Fibroblast of skin of left quadriceps (primary cell): ENCODE data around the gene NFILZ.
A peak's percentile ranks its signal among the peaks of the same experiment; 100 is the strongest.

ENCODE experiments used
- DNase-seq, 2 experiments: peaks; one replicate each; pipeline ENCODE4 v3.0.0-alpha.2; 2013; ENCODE audit warnings: low read depth in 2 of 2

Gene NFILZ

DNA sequence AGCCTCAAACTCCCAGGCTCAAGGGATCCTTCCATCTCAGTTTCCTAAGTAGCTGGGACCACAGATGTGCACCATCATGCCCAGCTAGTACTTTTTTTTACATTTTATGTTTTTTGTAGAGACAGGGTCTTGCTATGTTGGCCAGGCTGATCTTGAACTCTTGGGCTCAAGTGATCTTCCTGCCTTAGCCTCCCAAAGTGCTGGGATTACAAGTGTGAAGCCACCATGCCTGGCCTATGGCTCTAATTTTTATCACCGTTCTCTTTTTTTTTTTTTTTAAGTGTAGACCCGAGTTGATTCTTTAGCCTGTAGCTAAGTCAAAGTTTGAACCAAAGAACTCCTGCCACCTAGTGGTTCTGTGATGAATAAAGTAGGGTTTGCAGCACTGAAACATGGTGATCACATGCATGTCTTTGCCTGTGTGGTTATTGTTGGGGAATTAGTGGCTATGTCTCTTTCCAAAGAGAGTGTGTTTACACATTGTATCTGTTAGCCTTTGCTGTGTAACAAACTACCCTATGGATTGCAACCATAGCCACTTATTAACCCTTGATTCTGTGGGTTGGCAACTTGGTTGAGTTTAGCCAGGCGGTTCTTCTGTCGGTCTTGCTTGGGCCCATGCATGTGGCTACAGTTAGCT, 11.6 kb downstream of the NFILZ start:
- DNase-seq, result peak in 1 of 2 experiments; percentile 27

DNA sequence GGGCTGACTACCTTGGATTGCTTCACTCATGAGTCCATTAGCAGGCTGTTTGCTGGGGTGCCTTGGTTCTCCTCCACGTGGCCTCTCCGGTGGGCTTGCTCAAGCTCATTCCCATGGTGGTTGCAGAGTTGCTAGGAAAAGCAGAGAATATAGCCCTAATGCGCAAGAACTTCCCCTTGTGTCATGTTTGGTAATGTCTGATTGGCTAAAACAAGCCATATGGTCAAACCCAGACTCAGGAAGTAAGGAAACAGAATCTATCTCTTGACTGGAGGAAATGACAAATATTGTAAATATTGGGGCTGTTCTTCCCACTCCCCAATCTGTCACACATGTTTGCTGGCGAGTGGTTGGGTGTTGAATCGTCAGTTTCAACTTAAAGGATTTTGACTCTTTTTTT, 12.1 kb downstream of the NFILZ start:
- DNase-seq, result no peak

DNA sequence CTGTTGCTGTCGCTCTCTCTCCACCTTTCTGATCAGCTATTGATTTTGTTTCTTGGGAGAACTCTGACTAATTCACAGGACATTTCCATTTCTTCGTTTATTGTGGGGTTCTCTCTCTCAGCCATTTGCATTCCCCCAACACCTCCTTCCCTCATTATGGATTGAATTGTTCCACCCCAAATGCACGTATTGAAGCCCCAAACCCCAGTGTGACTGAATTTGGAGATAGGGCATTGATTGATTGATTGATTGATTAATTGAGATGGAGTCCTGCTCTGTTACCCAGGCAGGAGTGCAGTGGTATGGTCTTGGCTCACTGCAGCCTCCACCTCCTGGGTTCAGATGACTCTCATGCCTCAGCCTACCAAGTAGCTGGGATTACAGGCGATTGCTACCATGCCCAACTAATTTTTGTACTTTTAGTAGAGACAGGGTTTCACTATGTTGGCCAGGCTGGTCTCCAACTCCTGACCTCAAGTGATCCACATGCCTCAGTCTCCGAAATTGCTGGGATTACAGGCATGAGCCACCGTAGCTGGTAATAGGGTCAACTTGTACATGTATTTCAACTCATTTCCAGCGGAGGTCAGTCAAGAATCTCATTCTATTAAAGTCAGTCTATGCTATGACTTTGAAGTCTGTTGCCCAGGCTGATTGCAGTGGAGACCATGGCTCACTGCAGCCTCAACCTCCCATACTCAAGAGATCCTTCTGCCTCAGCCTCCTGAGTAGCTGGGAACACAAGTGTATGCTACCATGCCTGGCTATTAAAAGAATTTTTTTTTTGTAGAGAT, 13.6 kb downstream of the NFILZ start:
- DNase-seq, result no peak

DNA sequence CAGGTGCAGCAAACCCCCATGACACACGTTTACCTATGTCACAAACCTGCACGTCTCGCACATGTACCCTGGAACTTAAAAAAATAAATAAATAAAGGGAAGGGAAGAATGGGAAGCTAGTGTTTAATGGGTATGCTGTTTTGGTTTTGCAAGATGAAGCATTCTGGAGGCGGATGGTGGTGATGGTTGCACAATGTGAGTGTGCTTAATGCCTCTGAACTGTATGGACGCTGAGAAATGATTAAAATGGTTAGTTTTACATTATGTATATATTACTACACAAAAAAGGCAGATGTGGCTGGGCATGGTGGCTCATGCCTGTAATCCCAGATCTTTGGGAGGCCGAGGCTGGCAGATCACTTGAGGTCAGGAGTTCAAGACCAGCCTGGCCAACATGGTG, 17.8 kb downstream of the NFILZ start:
- no peak for DNase-seq

DNA sequence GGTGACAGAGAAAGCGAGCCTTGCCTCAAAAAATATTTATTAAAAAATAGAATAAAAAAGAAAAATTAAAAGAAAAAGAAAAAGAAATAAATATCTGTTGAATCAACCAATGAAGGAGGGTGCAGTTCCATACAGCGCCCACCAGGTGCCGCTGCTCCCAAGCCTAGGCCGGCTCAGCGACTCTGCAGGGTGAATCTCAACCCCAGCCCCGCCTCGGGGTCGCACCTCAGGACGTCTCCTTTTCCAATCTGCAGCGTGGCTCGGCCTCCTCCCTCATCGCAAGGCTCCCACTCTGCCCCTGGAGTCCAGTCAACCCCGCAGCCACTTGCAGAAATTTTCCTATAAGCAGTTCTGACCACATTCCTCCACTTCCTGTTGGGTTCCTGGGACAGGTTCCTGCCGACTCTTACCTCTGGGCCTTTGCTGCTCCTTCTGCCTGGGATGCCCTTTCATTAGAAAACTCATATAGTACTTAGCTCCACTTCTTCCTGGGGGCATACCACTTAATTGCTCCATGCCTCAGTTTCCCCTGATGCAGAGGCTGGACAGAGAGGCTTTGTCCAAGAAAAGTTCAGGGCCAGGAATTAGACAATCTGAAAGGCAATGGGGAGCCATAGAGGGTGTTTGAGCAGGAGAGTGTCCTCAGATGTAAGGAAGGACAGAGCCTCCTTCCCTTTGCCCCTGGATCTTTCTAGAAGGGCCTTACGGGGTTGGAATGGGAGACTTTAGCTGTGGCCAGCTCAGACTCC, 24.3 kb downstream of the NFILZ start:
- no peak for DNase-seq

DNA sequence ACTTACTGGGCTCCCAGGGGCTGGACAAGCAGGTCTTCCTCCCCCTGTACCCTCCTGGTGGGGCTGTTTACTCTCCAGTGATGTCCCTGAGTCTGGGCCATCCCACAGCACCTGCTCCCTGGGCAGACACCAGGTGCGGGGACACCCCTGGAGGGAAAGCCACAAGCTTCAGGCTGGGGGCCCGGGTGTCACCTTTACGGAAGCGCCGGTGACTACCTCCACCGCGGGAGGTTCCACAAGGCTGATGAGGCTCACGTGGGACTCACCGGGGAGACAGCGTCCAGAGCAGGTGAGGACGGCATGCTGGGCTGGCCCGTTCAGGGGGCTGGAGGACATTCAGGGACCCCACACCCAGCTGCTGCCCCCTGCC, 24.9 kb downstream of the NFILZ start:
- no peak for DNase-seq

DNA sequence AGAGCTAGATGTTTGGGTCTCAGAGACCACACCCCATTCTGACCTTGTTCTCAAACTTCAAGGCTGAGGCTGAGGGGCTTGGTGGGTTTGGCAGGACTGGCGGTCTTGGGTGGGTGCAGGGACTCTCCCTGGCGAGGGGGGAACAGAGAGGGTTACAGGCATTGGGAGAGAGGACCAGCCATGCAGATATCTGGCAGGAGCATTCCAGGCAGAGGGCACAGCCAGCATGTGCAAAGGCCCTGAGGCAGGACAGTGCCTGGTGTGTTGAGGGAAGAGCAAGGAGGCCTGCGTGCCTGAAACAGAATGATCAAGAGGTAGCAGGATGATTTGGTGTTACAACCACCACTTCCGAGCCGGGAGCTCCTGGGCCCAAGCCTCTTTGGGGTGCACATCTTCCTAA, 27.4 kb downstream of the NFILZ start:
- no peak for DNase-seq

DNA sequence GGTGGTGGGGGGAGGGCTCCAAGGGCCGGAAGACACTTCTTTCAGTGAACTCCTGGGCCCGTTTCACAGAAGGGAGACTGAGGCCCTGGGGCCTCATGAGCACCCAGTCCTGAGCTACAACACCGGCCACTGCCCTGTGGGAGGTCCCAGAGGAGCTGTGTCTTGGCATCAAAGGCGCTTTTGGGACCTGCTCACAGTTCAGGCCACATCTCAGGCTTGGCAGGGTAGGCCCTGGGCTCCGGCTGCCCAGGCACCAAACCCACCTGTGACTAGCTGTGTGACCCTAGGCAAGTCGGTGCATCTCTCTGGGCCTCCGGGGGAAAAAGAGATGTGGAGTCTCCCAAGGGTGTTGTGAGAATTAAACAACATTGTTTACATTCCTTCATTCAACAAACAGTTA, 29.5 kb downstream of the NFILZ start:
- DNase-seq, result no peak

DNA sequence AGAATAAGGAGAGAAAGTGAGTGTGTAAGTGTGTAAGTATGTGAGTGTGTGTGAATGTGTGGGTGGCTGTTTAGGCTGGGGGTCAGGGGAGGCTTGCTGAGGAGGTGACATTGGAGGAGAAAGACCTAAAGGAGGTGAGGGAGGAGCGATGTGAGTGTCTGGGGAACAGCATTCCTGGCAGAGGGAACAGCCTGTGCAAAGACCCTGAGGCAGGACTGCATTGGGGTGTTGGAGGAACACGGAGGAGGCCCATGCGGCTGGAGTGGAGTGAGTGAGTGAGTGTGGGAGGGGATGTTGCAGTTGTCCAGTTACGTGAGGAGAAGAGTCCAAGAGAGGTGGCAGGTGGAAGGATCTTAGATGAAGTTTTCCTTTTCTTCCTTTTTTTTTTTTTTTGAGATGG, 31.8 kb downstream of the NFILZ start:
- DNase-seq, result no peak

DNA sequence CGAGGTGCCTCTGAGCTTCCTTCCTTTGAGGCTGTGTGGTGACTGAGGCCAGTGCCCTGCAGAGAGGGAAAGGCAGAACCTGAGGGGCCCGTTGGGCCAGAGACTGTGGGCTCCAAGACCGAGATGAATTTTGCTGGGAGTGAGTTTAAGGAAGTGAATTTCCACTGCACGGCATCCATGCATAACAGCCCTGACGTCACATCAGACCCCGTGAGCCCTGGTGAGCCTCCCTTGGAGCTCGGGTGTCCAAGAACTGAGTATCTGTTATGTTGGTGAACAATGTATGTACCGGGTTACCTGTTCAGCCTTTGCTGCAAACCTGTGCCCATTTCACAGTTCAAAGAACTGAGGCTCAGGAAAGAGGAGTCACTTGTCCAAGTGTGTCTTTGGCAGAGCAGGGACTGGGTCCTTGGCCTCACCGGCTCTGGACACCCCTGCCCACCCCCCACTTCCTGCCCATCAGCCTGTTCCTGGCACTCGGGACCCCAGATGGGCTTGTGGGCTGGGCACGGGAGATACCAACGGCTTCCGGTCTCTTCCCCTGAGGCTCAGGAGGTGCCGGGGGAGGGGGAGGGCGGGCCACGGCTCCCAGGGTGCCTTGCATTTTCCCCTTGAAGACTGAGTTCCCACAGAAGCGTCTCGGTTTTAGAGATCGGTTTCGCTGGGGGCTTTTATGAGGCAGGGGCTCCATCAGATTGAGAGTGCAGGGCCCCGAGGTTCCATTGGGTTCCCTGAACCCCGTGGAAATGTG, 33.7 kb downstream of the NFILZ start:
- DNase-seq, result no peak

DNA sequence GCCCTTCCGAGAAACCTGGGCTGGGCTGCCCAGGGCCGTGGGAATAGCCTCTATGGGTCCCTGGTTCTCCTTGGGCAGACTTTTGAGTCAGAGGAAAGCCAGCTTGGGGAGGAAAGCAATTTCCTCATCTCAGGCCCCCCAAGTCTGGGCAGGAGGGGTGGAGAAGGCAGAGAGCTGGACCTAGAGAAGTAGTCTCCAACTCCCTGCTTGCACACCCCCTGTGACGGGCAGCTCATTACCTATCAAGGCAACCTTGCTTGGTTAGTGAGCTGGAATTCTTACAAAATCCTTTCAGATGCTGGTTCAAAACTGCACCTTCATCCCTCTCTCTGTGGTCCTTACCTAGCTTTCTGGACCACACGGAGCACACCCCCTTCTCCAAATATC, 34.2 kb downstream of the NFILZ start:
- DNase-seq, result no peak

DNA sequence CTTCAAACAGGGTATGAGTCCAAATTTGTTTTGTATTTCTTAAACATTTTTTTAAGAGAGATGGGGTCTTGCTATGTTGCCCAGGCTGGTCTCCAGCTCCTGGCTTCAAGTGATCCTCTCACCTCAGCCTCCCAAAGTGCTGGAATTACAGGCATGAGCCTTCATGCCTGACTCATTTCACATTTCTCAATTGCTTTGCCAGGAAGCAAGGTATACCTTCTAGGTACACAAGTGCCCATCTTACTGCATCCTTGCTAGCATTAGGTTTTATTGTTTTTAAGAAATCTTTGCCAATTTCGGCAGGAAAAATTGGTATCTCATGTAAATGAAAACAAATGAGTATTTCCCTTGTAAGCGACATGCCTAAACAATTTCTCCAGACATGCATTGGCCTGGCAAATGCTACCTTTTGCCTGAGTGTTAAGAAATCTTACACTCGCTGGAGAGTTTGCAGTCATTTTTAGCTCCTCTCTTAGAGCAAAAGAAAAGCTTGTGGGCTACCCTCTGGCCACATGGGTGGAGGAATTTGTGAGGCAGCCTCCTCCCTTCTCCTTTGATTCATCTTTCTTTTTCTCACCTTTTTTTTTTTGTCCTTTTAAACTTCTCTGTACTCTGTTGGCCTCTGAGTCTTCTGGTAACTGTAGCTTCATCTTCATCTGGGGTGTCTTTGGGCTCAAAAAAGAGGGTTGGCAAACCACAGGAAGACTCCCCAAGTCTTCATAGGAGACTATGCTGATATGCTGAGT, 35.2 kb downstream of the NFILZ start:
- no peak for DNase-seq

DNA sequence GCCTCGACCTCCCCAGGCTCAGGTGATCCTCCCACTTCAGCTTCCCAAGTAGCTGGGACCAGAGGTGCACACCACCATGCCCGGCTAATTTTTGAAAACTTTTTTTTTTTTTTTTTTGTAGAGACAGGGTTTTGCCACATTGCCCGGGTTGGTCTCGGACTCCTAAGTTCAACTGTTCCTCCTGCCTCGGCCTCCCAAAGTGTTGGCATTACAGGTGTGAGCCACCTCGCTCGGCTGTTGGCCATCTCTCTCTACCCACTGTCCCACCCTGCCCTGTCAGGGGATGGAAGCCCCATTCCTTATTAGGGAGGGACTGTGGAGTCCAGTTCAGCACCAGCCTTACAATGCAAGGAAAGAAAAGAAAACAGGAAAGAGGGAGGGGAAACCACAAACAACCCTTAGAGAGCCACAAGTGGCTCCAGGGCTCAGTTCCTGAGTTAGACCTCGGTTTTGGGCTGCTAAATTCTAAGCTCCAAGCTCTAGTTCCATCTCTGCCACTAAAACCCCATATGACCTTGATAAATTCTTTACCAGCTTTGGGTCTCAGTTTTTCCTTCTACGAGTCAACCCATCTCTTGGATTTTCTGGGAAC, 36.5 kb downstream of the NFILZ start:
- no peak for DNase-seq

DNA sequence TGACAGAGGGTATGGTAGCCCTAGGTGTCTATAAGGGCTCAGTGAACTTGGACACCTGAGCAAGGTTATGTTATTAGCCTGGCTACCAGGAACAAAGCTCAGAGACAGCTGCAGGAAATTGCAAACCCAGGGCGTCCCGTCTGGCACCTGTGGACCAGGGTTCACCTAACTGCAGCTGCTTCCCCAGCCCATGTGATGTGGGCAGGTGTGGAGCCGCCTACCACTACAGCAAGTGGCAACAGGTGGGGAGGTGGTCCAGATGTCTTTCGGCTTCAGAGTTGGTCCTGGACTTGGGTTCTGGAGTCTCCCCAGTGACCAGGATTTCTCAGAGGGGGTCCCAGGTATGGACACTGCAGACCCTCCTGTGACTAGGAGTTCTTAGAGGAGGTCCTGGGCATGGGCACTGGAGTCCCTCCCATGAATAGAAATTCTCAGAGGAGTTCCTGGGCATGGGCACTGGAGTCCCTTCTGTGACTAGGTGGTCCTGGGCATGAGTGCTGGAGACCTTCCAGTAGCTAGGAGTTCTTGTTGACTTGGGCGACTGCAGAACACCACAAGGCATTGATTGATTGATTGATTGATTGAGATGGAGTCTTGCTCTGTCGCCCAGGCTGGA, 43.0 kb downstream of the NFILZ start:
- DNase-seq, result no peak

DNA sequence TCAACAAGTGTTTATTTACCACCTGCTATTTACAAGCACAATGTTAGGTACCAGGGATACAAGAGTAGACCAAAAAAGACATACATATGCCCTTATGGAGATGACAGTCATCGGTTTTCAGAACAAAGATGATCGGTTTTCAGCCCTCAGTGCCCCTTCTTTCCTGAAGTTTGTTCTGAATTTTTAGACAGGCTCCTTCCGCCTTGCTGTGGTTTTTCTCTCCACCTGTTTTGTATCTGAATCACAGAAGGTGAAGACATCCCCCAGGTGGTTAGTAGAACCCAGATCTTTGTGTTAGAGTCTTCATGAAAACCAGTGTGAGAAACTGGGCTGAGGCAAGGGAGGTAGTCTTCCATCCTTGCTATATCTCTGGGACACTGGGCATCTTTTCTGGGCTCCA, 44.6 kb downstream of the NFILZ start:
- DNase-seq, result no peak

DNA sequence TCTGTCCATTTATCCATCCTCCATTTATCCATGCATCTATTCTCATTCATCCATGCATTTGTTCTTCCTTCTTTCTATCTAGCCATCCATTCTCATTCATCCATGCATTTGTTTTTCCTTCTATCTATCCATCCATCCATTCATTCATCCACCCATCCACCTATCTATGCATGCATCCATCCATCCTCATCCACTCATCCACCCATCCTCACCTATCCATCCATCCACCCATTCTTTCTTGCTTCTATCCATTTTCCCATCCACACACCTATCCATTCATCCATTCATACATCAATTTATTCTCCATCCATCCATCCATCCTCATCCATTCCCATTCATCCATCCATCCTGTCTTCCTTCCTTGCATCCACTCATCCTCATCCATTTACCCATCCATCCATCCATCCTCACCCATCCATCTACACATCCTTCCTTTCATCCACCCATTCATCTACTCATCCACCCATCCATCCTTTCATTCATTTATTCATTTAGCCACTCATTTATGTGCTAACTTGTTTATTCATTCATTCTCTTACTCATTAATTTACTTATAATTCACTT, 47.9 kb downstream of the NFILZ start:
- DNase-seq, result no peak
